OCI-LY7 (cell line): ENCODE measurements around the gene SLC6A18. TPM values are rescaled to one million over a fixed set of nuclear protein-coding genes. Genes with fewer than 3 reads are reported as not detected.

Experiments used
- BruUV-seq: library from RNA; stranded (reverse); fragments of 400-500 nt; replicated peaks from 2 replicates; lab custom pipeline; 2021; lab: Mats Ljungman, UMichigan
- CTCF ChIA-PET: fragments of 300-600 bp; sonication (Branson Sonifier 250); formaldehyde crosslinking; loops from one replicate; lab custom pipeline; 2022; ENCODE audit warnings: antibody characterized with exemption; ENCODE audit not compliant: unreplicated experiment; lab: Charles Lee
- POLR2A ChIA-PET: fragments of 300-600 bp; sonication (Branson Sonifier 250); formaldehyde crosslinking; loops from one replicate; lab custom pipeline; 2022; ENCODE audit warnings: antibody characterized with exemption; lab: Charles Lee
- DNase-seq: peaks from one replicate; pipeline ENCODE4 v3.0.0-alpha.2; 2015; ENCODE audit warnings: low spot score
- H2AFZ ChIP-seq: fragments of 200-600 bp; sonication (generic), shearing (Covaris generic); 2 replicates; pipeline ENCODE4 v1.6.1; 2014; ENCODE audit warnings: mild to moderate bottlenecking, antibody characterized with exemption, low read length, moderate library complexity
- H3K27ac ChIP-seq: fragments of 200-600 bp; sonication (generic); 2 replicates; pipeline ENCODE4 v1.5.1; 2014; ENCODE audit warnings: mixed run types, low read depth, mild to moderate bottlenecking, moderate library complexity, low read length, inconsistent platforms; ENCODE audit not compliant: poor library complexity, severe bottlenecking
- H3K36me3 ChIP-seq: fragments of 200-600 bp; sonication (generic); 2 replicates; pipeline ENCODE4 v1.6.1; 2014; ENCODE audit warnings: mild to moderate bottlenecking, antibody characterized with exemption, low read length, moderate library complexity, mixed read lengths; ENCODE audit not compliant: insufficient read depth
- H3K4me1 ChIP-seq: fragments of 200-600 bp; sonication (generic); 2 replicates; pipeline ENCODE4 v1.5.1; 2014; ENCODE audit warnings: mild to moderate bottlenecking, low read length; ENCODE audit not compliant: insufficient read depth, poor library complexity, severe bottlenecking
- H3K4me2 ChIP-seq: fragments of 200-600 bp; sonication (generic); 2 replicates; pipeline ENCODE4 v1.6.1; 2014; ENCODE audit warnings: mild to moderate bottlenecking, low read length
- H3K4me3 ChIP-seq: fragments of 200-600 bp; sonication (generic); 2 replicates; pipeline ENCODE4 v1.5.1; 2014; ENCODE audit warnings: mild to moderate bottlenecking, low read depth, low read length; ENCODE audit not compliant: poor library complexity, severe bottlenecking
- H3K79me2 ChIP-seq: fragments of 200-600 bp; sonication (generic); 2 replicates; pipeline ENCODE4 v1.6.1; 2016; ENCODE audit warnings: low read depth, mild to moderate bottlenecking, low read length, moderate library complexity, mixed read lengths; ENCODE audit not compliant: insufficient read depth
- H3K9me2 ChIP-seq: fragments of 200-600 bp; sonication (generic); 2 replicates; pipeline ENCODE4 v1.6.1; 2016; ENCODE audit warnings: mild to moderate bottlenecking, low read length, mixed read lengths; ENCODE audit not compliant: insufficient read depth
- H3K9me3 ChIP-seq: fragments of 200-600 bp; sonication (generic); 2 replicates; pipeline ENCODE4 v1.6.1; 2014; ENCODE audit warnings: mild to moderate bottlenecking, mixed run types, low read length, mixed read lengths
- H4K20me1 ChIP-seq: fragments of 200-600 bp; sonication (generic); 2 replicates; pipeline ENCODE4 v1.6.1; 2014; ENCODE audit warnings: mild to moderate bottlenecking, antibody characterized with exemption, low read length, moderate library complexity, mixed read lengths; ENCODE audit not compliant: insufficient read depth
- CTCF ChIP-seq: fragments of 200-600 bp; sonication (generic); conservative IDR thresholded peaks from 2 replicates; pipeline ENCODE4 v1.5.1; 2014; ENCODE audit warnings: mild to moderate bottlenecking, antibody characterized with exemption, low read length, moderate library complexity, mixed read lengths
- EZH2phosphoT487 ChIP-seq: fragments of 200-600 bp; sonication (generic); IDR thresholded peaks from 2 replicates; pipeline ENCODE4 v1.6.1; 2018; ENCODE audit warnings: low read depth, borderline replicate concordance, mild to moderate bottlenecking, mixed run types, antibody characterized with exemption, low read length, moderate library complexity, mixed read lengths
- intact Hi-C: fragments of 100-400 bp; cut with micrococcal nuclease; formaldehyde crosslinking; loops from one replicate; pipeline ENCODE4 v1.10.0; 2022; ENCODE audit not compliant: unreplicated experiment
- total RNA-seq, 2 experiments: library from RNA; depleted of rRNA in 1 of 2; stranded (reverse); fragments of >200 nt in 1 of 2; shearing (Covaris generic) in 1 of 2; gene quantifications; 2 replicates each; pipeline ENCODE4 v1.2.3, GENCODE V29; 2014 to 2022

The SLC6A18 gene
- total RNA-seq, 2 experiments from 2014 or later: not detected

DNA sequence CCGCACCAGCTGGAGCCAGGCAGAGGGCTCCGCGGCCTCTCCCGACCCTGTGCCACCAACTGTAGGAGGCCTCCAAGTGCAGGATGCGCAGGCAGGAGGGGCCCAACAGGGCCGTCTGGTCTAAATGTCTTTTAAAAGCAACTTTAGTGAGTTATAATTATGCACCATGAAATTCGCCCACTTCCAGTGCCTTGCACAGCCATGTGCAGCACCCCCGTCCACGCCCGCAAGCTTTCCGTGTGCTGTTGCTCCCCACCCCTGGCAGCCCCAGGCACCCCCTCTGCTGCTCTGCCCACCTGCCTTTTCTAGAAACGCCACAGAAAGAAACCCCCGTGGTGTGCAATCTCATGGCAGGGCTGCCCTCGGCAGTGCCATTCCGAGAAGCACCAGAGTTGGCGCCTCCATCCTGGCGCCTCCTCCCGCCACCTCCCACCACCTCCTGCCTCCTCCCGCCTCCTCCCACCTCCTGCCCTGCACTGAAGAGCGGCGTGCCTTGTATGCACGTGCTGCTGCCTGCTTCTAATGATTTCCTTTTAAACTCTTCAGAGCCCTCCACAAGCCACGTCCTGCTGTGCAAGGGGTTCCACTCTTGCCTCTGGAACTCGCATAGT is 7.5 kb upstream of the SLC6A18 start:
- Histone ChIP-seq H2AFZ (no peak overlapping the region), H3K4me1 (no peaks in the 10 kb centered on the region), H3K79me2 (no peaks in the 10 kb centered on the region), H3K9me2 (no peaks in the 10 kb centered on the region), H3K4me2 (no peak overlapping the region), H3K9me3 (no peaks in the 10 kb centered on the region), H3K4me3 (no peak overlapping the region), H3K27ac (no peak overlapping the region), H4K20me1 (no peaks in the 10 kb centered on the region), H3K36me3 (no peaks in the 10 kb centered on the region)
- intact Hi-C loops: no loop called here
- no TSS peak for BruUV-seq
- TF ChIP-seq CTCF (no peak), EZH2phosphoT487 (no peak)
- no peak for DNase-seq
- ChIA-PET POLR2A (no interaction called here), CTCF (no interaction called here)

GRCh38 chr5:1218351-1219080 is 6.7 kb upstream of the SLC6A18 start:
- Histone ChIP-seq H3K4me1 (no peaks in the 10 kb centered on the region), H3K4me2 (no peak overlapping the region), H3K27ac (no peak overlapping the region), H2AFZ (no peak overlapping the region), H3K9me3 (no peaks in the 10 kb centered on the region), H3K79me2 (no peaks in the 10 kb centered on the region), H3K4me3 (no peak overlapping the region), H3K36me3 (no peaks in the 10 kb centered on the region), H4K20me1 (no peaks in the 10 kb centered on the region), H3K9me2 (no peaks in the 10 kb centered on the region)
- BruUV-seq: no TSS peak
- no peak for DNase-seq
- CTCF ChIA-PET: no interaction called here
- POLR2A ChIA-PET: no interaction called here
- intact Hi-C loops: no loop called here
- TF ChIP-seq EZH2phosphoT487: no peak
- TF ChIP-seq CTCF: no peak
